ENCODE data around the gene TRMT11. TPM values are rescaled to one million over a fixed set of nuclear protein-coding genes. Genes with fewer than 3 reads are reported as not detected.

The TRMT11 gene
- total and polyA plus RNA-seq, 2 of the 13 experiments (the other 11 are each of a cell fraction or from before 2014, with no cell fraction given) = 42.2 to 81.9 TPM

DNA sequence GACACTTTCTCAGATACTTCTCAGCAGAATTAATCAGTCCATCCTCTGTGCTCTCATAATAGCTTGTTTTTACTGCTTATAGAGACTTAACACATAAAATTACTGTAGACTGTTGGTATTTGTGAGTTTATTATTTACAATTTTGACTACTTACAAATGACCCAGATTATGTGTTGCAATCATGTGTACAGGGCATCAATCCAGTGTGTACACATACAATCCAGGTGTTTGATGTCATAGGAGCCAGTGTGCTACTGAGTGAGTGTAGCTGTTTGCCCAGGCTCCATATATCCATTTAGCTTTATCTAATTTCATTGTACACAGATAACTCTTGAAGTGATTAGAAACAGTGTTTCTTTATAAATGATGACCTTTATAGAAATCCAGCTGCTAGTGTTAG lies 31.3 kb downstream of the TRMT11 start:
- H3K9ac ChIP-seq (ENCODE audit: insufficient read depth, low read depth, low read length) = no peak overlapping the region
- CTCF ChIA-PET (ENCODE audit: low intra/inter-chr PET ratio, low total read pairs) = no interaction called here
- no peak overlapping the region for H2AFZ ChIP-seq (ENCODE audit: low read length)
- intact Hi-C loops (cut with micrococcal nuclease; ENCODE audit: unreplicated experiment) (no loop called here), in situ Hi-C loops (cut with HindIII; ENCODE audit: extremely low pct_ligation_motif_present, low pct_unique_long_range_greater_than_20kb) (no loop called here)
- DNase-seq (ENCODE audit: low spot score) (no peak), FAIRE-seq (no peak), ATAC-seq (no peak)
- H4K20me1 ChIP-seq (ENCODE audit: insufficient read depth, low read length) = no peaks in the 10 kb centered on the region
- BruUV-seq (replicated peaks) = no TSS peak
- no peaks in the 10 kb centered on the region for H3K4me1 ChIP-seq (ENCODE audit: insufficient read depth, low read length)
- H3K4me2 ChIP-seq (ENCODE audit: low read depth, low read length) = no peak overlapping the region
- H3K4me3 ChIP-seq (replicated peaks in 1 of 3; ENCODE audit: insufficient read depth in 1 of 3, low read depth in 2 of 3, low read length in 3 of 3) = no peak overlapping the region
- POLR2A ChIA-PET = interaction anchor here (1.4 kb wide), 1 partner anchor 31 kb away, joined by 3 read pairs; the partner anchor contains the start of gene TRMT11
- no peaks in the 10 kb centered on the region for H3K79me2 ChIP-seq (ENCODE audit: insufficient read depth, low read length)
- H3K27me3 ChIP-seq (ENCODE audit: control insufficient read depth in 1 of 2, insufficient read depth in 2 of 2, low read length in 2 of 2) = no peaks in the 10 kb centered on the region
- TF ChIP-seq ZNF563 (CRISPR knock-in tag; IDR thresholded peaks at IDR 0.05) (no peak), SP4 (CRISPR knock-in tag; IDR thresholded peaks at IDR 0.05) (no peak), CEBPB (IDR thresholded peaks at IDR 0.05; ENCODE audit: borderline replicate concordance, low read depth, low read length) (peak; percentile 70; the same call in 1 of the 2 replicates), FOXP1 (IDR thresholded peaks at IDR 0.05) (no peak), FOXP1 (CRISPR knock-in tag; IDR thresholded peaks at IDR 0.05) (0 out of 2 replicates have a peak, but pooled peaks have one; percentile 35)
- no peaks in the 10 kb centered on the region for H3K9me3 ChIP-seq (ENCODE audit: low read length)
- H3K36me3 ChIP-seq (replicated peaks in 1 of 2; ENCODE audit: control insufficient read depth in 1 of 2, insufficient read depth in 2 of 2, low read length in 2 of 2) = peaks cover 27 to 68% of the 10 kb centered on the region in 2 experiments
- no peak overlapping the region for H3K27ac ChIP-seq (ENCODE audit: extremely low read length, insufficient read depth, low read length)

DNA sequence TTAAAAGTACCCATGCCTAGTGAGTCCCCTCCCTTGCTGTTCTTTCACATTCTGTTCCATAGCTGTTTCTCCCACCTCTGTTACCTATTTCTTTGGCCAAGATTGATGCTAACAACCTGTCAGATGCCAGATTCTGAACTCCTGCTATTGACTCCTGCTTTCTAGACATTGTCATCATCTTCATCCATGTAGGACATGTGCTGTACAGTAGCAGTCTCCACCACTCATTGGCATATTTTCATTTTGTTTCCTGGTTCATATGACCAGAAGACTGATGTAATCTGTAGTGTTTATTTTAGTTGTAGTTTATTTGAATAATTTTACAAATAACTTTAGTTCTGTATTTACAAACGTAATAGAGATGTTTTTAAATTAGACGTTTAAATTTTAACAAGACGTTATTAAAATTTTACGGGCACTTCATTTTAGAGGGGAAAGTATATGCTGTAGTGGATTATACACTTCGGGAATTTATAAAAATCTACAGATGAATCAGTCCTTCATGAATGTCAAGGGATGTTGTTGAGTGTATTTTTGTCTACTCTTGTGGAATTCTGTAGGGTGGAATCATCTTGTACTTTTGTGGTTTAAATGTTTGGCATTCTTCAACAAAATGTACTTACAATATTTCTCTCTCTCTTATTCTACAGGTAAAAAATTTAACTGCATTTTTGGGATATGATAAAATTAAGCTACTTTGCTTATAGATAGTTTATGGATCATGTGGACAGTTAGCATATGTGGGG lies 34.1 kb downstream of the TRMT11 start:
- Histone ChIP-seq H3K4me1 (ENCODE audit: insufficient read depth, low read length) (no peaks in the 10 kb centered on the region), H3K79me2 (ENCODE audit: insufficient read depth, low read length) (no peaks in the 10 kb centered on the region), H3K27me3 (ENCODE audit: control insufficient read depth in 1 of 2, insufficient read depth in 2 of 2, low read length in 2 of 2) (no peaks in the 10 kb centered on the region), H2AFZ (ENCODE audit: low read length) (no peak overlapping the region), H3K27ac (ENCODE audit: extremely low read length, insufficient read depth, low read length) (no peak overlapping the region), H3K36me3 (replicated peaks in 1 of 2; ENCODE audit: control insufficient read depth in 1 of 2, insufficient read depth in 2 of 2, low read length in 2 of 2) (peaks cover 23 to 72% of the 10 kb centered on the region in 2 experiments), H3K4me3 (replicated peaks in 1 of 3; ENCODE audit: insufficient read depth in 1 of 3, low read depth in 2 of 3, low read length in 3 of 3) (no peak overlapping the region), H4K20me1 (ENCODE audit: insufficient read depth, low read length) (no peaks in the 10 kb centered on the region), H3K4me2 (ENCODE audit: low read depth, low read length) (no peak overlapping the region), H3K9ac (ENCODE audit: insufficient read depth, low read depth, low read length) (no peak overlapping the region), H3K9me3 (ENCODE audit: low read length) (no peaks in the 10 kb centered on the region)
- TF ChIP-seq ZNF552 (CRISPR knock-in tag; IDR thresholded peaks at IDR 0.05; ENCODE audit: borderline replicate concordance) (no peak), RBM22 (optimal IDR thresholded peaks at IDR 0.05; ENCODE audit: low read length) (peak; percentile 39)
- no peak for ATAC-seq
- FAIRE-seq = no peak
- BruUV-seq (replicated peaks) = no TSS peak
- intact Hi-C loops (cut with micrococcal nuclease; ENCODE audit: unreplicated experiment) (no loop called here), in situ Hi-C loops (cut with HindIII; ENCODE audit: extremely low pct_ligation_motif_present, low pct_unique_long_range_greater_than_20kb) (no loop called here)
- DNase-seq (ENCODE audit: low spot score) = no peak
- ChIA-PET CTCF (ENCODE audit: low intra/inter-chr PET ratio, low total read pairs) (no interaction called here), POLR2A (no interaction called here)
- WGBS (ENCODE audit: low lambda C conversion rate) = 97% methylated on average over 5 of the region's 5 CpGs

Data from HepG2 (cell line).